T-cell (primary cell): ENCODE measurements around the gene CEP164. TPM values are rescaled to one million over a fixed set of nuclear protein-coding genes. Genes with fewer than 3 reads are reported as not detected.

ENCODE experiments used
- ATAC-seq, 4 experiments: fragments of 200-7000 bp in 3 of 4; fragments of 150-1000 bp in 1 of 4; cut with Tn5 transposase; replicated peaks in 1 of 4; 1 replicate in 3 of 4; 2 replicates in 1 of 4; pipeline ENCODE4 v1.10.0; 2021; ENCODE audit warnings: moderate library complexity in 3 of 4, mild to moderate bottlenecking in 2 of 4, moderate number of reproducible peaks in 1 of 4
- CTCF ChIA-PET, 2 donors: fragments of 300-600 bp; sonication (Branson Sonifier 250); formaldehyde crosslinking; loops; one replicate each; lab custom pipeline; 2022; ENCODE audit warnings: antibody characterized with exemption in 2 of 2; lab: Charles Lee
- POLR2A ChIA-PET, 2 donors: fragments of 300-600 bp; sonication (Branson Sonifier 250); formaldehyde crosslinking; loops; one replicate each; lab custom pipeline; 2022; ENCODE audit warnings: antibody characterized with exemption in 2 of 2; lab: Charles Lee
- DNase-seq, 35 experiments: peaks; one replicate each; pipeline versions ENCODE4 v3.0.0 to v3.0.0-alpha.2; 2013 to 2023
- H3K27ac ChIP-seq: one replicate; pipeline ENCODE4 v1.5.1; 2013; ENCODE audit warnings: low read length
- H3K27me3 ChIP-seq, 2 experiments: replicated peaks in 1 of 2; 1 replicate in 1 of 2; 2 replicates in 1 of 2; pipeline versions ENCODE4 v1.6.1 to v1.7.0; 2013; ENCODE audit warnings: low read length in 1 of 2, mixed read lengths in 1 of 2; ENCODE audit not compliant: control insufficient read depth in 2 of 2, insufficient read depth in 2 of 2; ENCODE audit errors: extremely low read depth in 1 of 2
- H3K36me3 ChIP-seq, 2 donors: 1 replicate in 1 of 2; 2 replicates in 1 of 2; pipeline versions ENCODE4 v1.6.1 to v1.7.0; 2013; ENCODE audit warnings: low read length in 1 of 2; ENCODE audit not compliant: control insufficient read depth in 2 of 2, insufficient read depth in 1 of 2; ENCODE audit errors: extremely low read depth in 1 of 2
- H3K4me1 ChIP-seq, 2 experiments: 1 replicate in 1 of 2; 2 replicates in 1 of 2; pipeline versions ENCODE4 v1.6.1 to v1.7.0; 2013; ENCODE audit warnings: low read length in 2 of 2, mixed read lengths in 1 of 2; ENCODE audit not compliant: insufficient read depth in 2 of 2, control insufficient read depth in 1 of 2; ENCODE audit errors: extremely low read depth in 1 of 2
- H3K4me3 ChIP-seq, 2 donors: 1 replicate in 1 of 2; 2 replicates in 1 of 2; pipeline versions ENCODE4 v1.5.1 to v1.7.0; 2013; ENCODE audit warnings: mild to moderate bottlenecking in 2 of 2, low read length in 1 of 2, moderate library complexity in 1 of 2; ENCODE audit not compliant: control insufficient read depth in 1 of 2; ENCODE audit errors: extremely low read depth in 1 of 2
- H3K9me3 ChIP-seq: 2 replicates; pipeline ENCODE4 v1.7.0; 2013
- H3K27ac Mint-ChIP-seq, 2 donors: one replicate each; pipeline ENCODE4 v1.8.0; 2020 to 2021; ENCODE audit warnings: mild to moderate bottlenecking in 2 of 2, mixed read lengths in 2 of 2
- H3K27me3 Mint-ChIP-seq, 2 donors: one replicate each; pipeline ENCODE4 v1.8.0; 2021 to 2022; ENCODE audit warnings: mixed read lengths in 2 of 2
- H3K36me3 Mint-ChIP-seq: one replicate; pipeline ENCODE4 v1.8.0; 2021; ENCODE audit warnings: mixed read lengths
- H3K4me1 Mint-ChIP-seq, 3 donors: one replicate each; pipeline ENCODE4 v1.8.0; 2020 to 2022; ENCODE audit warnings: mixed read lengths in 3 of 3, mild to moderate bottlenecking in 1 of 3
- H3K4me3 Mint-ChIP-seq, 3 donors: one replicate each; pipeline ENCODE4 v1.8.0; 2020 to 2022; ENCODE audit warnings: mild to moderate bottlenecking in 3 of 3, mixed read lengths in 3 of 3, moderate library complexity in 3 of 3
- H3K9me3 Mint-ChIP-seq, 3 donors: one replicate each; pipeline ENCODE4 v1.8.0; 2020 to 2022; ENCODE audit warnings: mixed read lengths in 3 of 3
- WGBS: methylation state at CpG from one replicate; pipeline ENCODE4 v1.1.5; 2013; ENCODE audit warnings: missing lambda C conversion rate; ENCODE audit not compliant: insufficient coverage; 5-methylcytosine and 5-hydroxymethylcytosine counted together
- total RNA-seq, 35 experiments: library from RNA in 6 of 35; stranded (reverse) in 6 of 35; fragments of 120-200 nt in 1 of 35; gene quantifications; one replicate each; pipeline versions ENCODE4 v1.2.1 to v1.2.4 and lab custom pipeline; 2013 to 2026

CEP164 gene
- total RNA-seq, 5 donors from 2014 or later (not counting 1 experiment from before 2014, with no cell fraction given), result 44.5 to 59.9 (median 52.5) TPM

- Histone ChIP-seq H3K36me3 (no peaks in the 10 kb centered on the region), H3K4me1 (no peaks in the 10 kb centered on the region), H3K4me3 (no peak overlapping the region), H3K27me3 (peaks cover 0 to 19% of the 10 kb centered on the region in 2 experiments), H3K9me3 (no peaks in the 10 kb centered on the region), H3K27ac (no peak overlapping the region)
- peaks cover 3 to 8% of the 10 kb centered on the region in 2 donors for H3K27me3 Mint-ChIP-seq
- no peak overlapping the region for H3K27ac Mint-ChIP-seq
- ChIA-PET CTCF (no interaction called here), POLR2A (no interaction called here)
- no peak for DNase-seq
- H3K4me1 Mint-ChIP-seq, result no peaks in the 10 kb centered on the region
- peaks cover 5% of the 10 kb centered on the region for H3K36me3 Mint-ChIP-seq
- no peak overlapping the region for H3K4me3 Mint-ChIP-seq
- 74% methylated on average over 5 of the region's 6 CpGs for WGBS
- H3K9me3 Mint-ChIP-seq, result no peaks in the 10 kb centered on the region
- ATAC-seq, result no peak
These were observed 89.7 kb downstream of the CEP164 start for GRCh38 chr11:117417342-117417741.

GRCh38 chr11:117417856-117418255 lies 90.2 kb downstream of the CEP164 start:
- Mint-ChIP-seq H3K9me3 (no peaks in the 10 kb centered on the region), H3K4me3 (no peak overlapping the region), H3K36me3 (peaks cover 5% of the 10 kb centered on the region), H3K27ac (no peak overlapping the region), H3K4me1 (no peaks in the 10 kb centered on the region), H3K27me3 (peaks cover 3 to 8% of the 10 kb centered on the region in 2 donors)
- Histone ChIP-seq H3K27ac (no peak overlapping the region), H3K4me1 (no peaks in the 10 kb centered on the region), H3K4me3 (no peak overlapping the region), H3K9me3 (no peaks in the 10 kb centered on the region), H3K27me3 (peaks cover 0 to 19% of the 10 kb centered on the region in 2 experiments), H3K36me3 (no peaks in the 10 kb centered on the region)
- ATAC-seq, result no peak
- ChIA-PET CTCF (no interaction called here), POLR2A (no interaction called here)
- no peak for DNase-seq
- 86% methylated on average over 12 of the region's 12 CpGs for WGBS

GRCh38 chr11:117418737-117419481 lies 91.3 kb downstream of the CEP164 start:
- H3K4me1 Mint-ChIP-seq, result no peaks in the 10 kb centered on the region
- H3K9me3 ChIP-seq, result no peaks in the 10 kb centered on the region
- no peaks in the 10 kb centered on the region for H3K4me1 ChIP-seq
- ChIA-PET CTCF (no interaction called here), POLR2A (no interaction called here)
- no peak overlapping the region for H3K27ac Mint-ChIP-seq
- H3K27me3 ChIP-seq, result peaks cover 0 to 22% of the 10 kb centered on the region in 2 experiments
- 73% methylated on average over 3 of the region's 12 CpGs for WGBS
- H3K36me3 ChIP-seq, result no peaks in the 10 kb centered on the region
- H3K4me3 Mint-ChIP-seq, result no peak overlapping the region
- no peak overlapping the region for H3K27ac ChIP-seq
- no peaks in the 10 kb centered on the region for H3K9me3 Mint-ChIP-seq
- DNase-seq (no peak), ATAC-seq (no peak)
- H3K27me3 Mint-ChIP-seq, result peaks cover 5 to 8% of the 10 kb centered on the region in 2 donors
- no peaks in the 10 kb centered on the region for H3K36me3 Mint-ChIP-seq
- no peak overlapping the region for H3K4me3 ChIP-seq

- DNase-seq, result no peak
- H3K27me3 ChIP-seq, result peaks cover 0 to 22% of the 10 kb centered on the region in 2 experiments
- no peak overlapping the region for H3K27ac ChIP-seq
- Mint-ChIP-seq H3K4me1 (no peaks in the 10 kb centered on the region), H3K27ac (no peak overlapping the region), H3K27me3 (peaks cover 5 to 8% of the 10 kb centered on the region in 2 donors), H3K9me3 (no peaks in the 10 kb centered on the region), H3K36me3 (no peaks in the 10 kb centered on the region), H3K4me3 (no peak overlapping the region)
- H3K36me3 ChIP-seq, result no peaks in the 10 kb centered on the region
- no peaks in the 10 kb centered on the region for H3K9me3 ChIP-seq
- no peak for ATAC-seq
- no peak overlapping the region for H3K4me3 ChIP-seq
- no peaks in the 10 kb centered on the region for H3K4me1 ChIP-seq
- POLR2A ChIA-PET, result no interaction called here
- CTCF ChIA-PET, result no interaction called here
- WGBS, result 76% methylated on average over 10 of the region's 12 CpGs
These were observed 92.0 kb downstream of the CEP164 start for GRCh38 chr11:117419482-117420142.

- Mint-ChIP-seq H3K27ac (no peak overlapping the region), H3K4me1 (no peaks in the 10 kb centered on the region), H3K36me3 (no peaks in the 10 kb centered on the region), H3K9me3 (no peaks in the 10 kb centered on the region), H3K4me3 (no peak overlapping the region), H3K27me3 (peaks cover 7 to 13% of the 10 kb centered on the region in 2 donors)
- H3K27me3 ChIP-seq, result peaks cover 0 to 22% of the 10 kb centered on the region in 2 experiments
- no peak overlapping the region for H3K4me3 ChIP-seq
- no peak for DNase-seq
- 91% methylated on average over 12 of the region's 12 CpGs for WGBS
- ChIA-PET POLR2A (no interaction called here), CTCF (no interaction called here)
- H3K9me3 ChIP-seq, result no peaks in the 10 kb centered on the region
- no peaks in the 10 kb centered on the region for H3K4me1 ChIP-seq
- no peaks in the 10 kb centered on the region for H3K36me3 ChIP-seq
- no peak for ATAC-seq
- no peak overlapping the region for H3K27ac ChIP-seq
These were observed 92.5 kb downstream of the CEP164 start for GRCh38 chr11:117420143-117420485.

- ChIA-PET POLR2A (no interaction called here), CTCF (no interaction called here)
- Mint-ChIP-seq H3K27ac (no peak overlapping the region), H3K4me3 (no peak overlapping the region), H3K9me3 (no peaks in the 10 kb centered on the region), H3K4me1 (no peaks in the 10 kb centered on the region), H3K27me3 (peaks cover 7 to 14% of the 10 kb centered on the region in 2 donors), H3K36me3 (no peaks in the 10 kb centered on the region)
- Histone ChIP-seq H3K36me3 (no peaks in the 10 kb centered on the region), H3K27ac (no peak overlapping the region), H3K4me1 (no peaks in the 10 kb centered on the region), H3K4me3 (no peak overlapping the region), H3K9me3 (no peaks in the 10 kb centered on the region), H3K27me3 (peaks cover 0 to 24% of the 10 kb centered on the region in 2 experiments)
- no CpG with 5 or more reads among the region's 6 CpGs for WGBS
- no peak for ATAC-seq
- no peak for DNase-seq
These were observed 92.9 kb downstream of the CEP164 start for GRCh38 chr11:117420598-117420997.
